Measurements from ENCODE around the gene SREBF2.

GRCh38 chr22:41916745-41917358, 83.9 kb downstream of the SREBF2 start:
- TF ChIP-seq POLR2A (IDR thresholded peaks at IDR 0.05; ENCODE audit: low read length) = no peak
- no peak for TF ChIP-seq CTCF (IDR thresholded peaks at IDR 0.05)
- no peak for TF ChIP-seq EP300 (IDR thresholded peaks at IDR 0.05)
- TF ChIP-seq CEBPB (IDR thresholded peaks at IDR 0.05) = no peak
- no peak for TF ChIP-seq RAD21 (conservative IDR thresholded peaks at IDR 0.05 in 1 of 2, IDR thresholded peaks at IDR 0.05 in 1 of 2)
- no peak for TF ChIP-seq RFX5 (IDR thresholded peaks at IDR 0.05)
- TF ChIP-seq MAFK (IDR thresholded peaks at IDR 0.05; ENCODE audit: partially characterized antibody) = no peak
- TF ChIP-seq HEYL (CRISPR knock-in tag; IDR thresholded peaks at IDR 0.05) = no peak
